ENCODE results near the gene ACBD6.

Gene ACBD6

GRCh38 chr1:180542838-180543145 is 40.4 kb upstream of the ACBD6 start:
- no peak overlapping the region for H3K4me2 ChIP-seq (ENCODE audit: low read depth, low read length, poor library complexity, severe bottlenecking)
- no peak overlapping the region for H3K9ac ChIP-seq (ENCODE audit: low read depth, low read length, poor library complexity, severe bottlenecking)
- H4K20me1 ChIP-seq (ENCODE audit: insufficient read depth, low read length, poor library complexity, severe bottlenecking): no peaks in the 10 kb centered on the region

GRCh38 chr1:180542113-180542837 is 39.9 kb upstream of the ACBD6 start:
- Histone ChIP-seq H3K27me3 (ENCODE audit: insufficient read depth, low read length, poor library complexity, severe bottlenecking) (no peaks in the 10 kb centered on the region), H3K79me2 (ENCODE audit: insufficient read depth, low read length) (no peaks in the 10 kb centered on the region), H3K9me2 (replicated peaks; ENCODE audit: low read depth, low read length) (no peaks in the 10 kb centered on the region), H3K9ac (ENCODE audit: low read depth, low read length, poor library complexity, severe bottlenecking) (no peak overlapping the region), H3K9me3 (ENCODE audit: insufficient read depth, low read depth, low read length) (no peaks in the 10 kb centered on the region), H3F3A (ENCODE audit: low read depth) (no peaks in the 10 kb centered on the region), H3K4me2 (ENCODE audit: low read depth, low read length, poor library complexity, severe bottlenecking) (no peak overlapping the region), H3K4me1 (ENCODE audit: insufficient read depth, low read length, poor library complexity, severe bottlenecking) (no peaks in the 10 kb centered on the region), H3K4me3 (ENCODE audit: low read length, poor library complexity, severe bottlenecking) (no peak overlapping the region), H2AFZ (ENCODE audit: low read length) (no peak overlapping the region), H4K20me1 (ENCODE audit: insufficient read depth, low read length, poor library complexity, severe bottlenecking) (no peaks in the 10 kb centered on the region), H3K36me3 (ENCODE audit: insufficient read depth, low read length) (no peaks in the 10 kb centered on the region)
- TF ChIP-seq EZH2phosphoT487 (IDR thresholded peaks at IDR 0.05; ENCODE audit: borderline replicate concordance) (no peak), CTCF (conservative IDR thresholded peaks at IDR 0.05; ENCODE audit: low read length) (no peak)

More at GRCh38 chr1:180542838-180543145, 40.4 kb upstream of the ACBD6 start:
- no peaks in the 10 kb centered on the region for H3K36me3 ChIP-seq (ENCODE audit: insufficient read depth, low read length)
- H3K79me2 ChIP-seq (ENCODE audit: insufficient read depth, low read length): no peaks in the 10 kb centered on the region
- H3K4me1 ChIP-seq (ENCODE audit: insufficient read depth, low read length, poor library complexity, severe bottlenecking): no peaks in the 10 kb centered on the region
- no peak overlapping the region for H2AFZ ChIP-seq (ENCODE audit: low read length)
- H3K27me3 ChIP-seq (ENCODE audit: insufficient read depth, low read length, poor library complexity, severe bottlenecking): no peaks in the 10 kb centered on the region
- H3K9me2 ChIP-seq (replicated peaks; ENCODE audit: low read depth, low read length): no peaks in the 10 kb centered on the region
- no peak overlapping the region for H3K4me3 ChIP-seq (ENCODE audit: low read length, poor library complexity, severe bottlenecking)
- H3K9me3 ChIP-seq (ENCODE audit: insufficient read depth, low read depth, low read length): no peaks in the 10 kb centered on the region
- no peaks in the 10 kb centered on the region for H3F3A ChIP-seq (ENCODE audit: low read depth)
- TF ChIP-seq CTCF (conservative IDR thresholded peaks at IDR 0.05; ENCODE audit: low read length) (no peak), EZH2phosphoT487 (IDR thresholded peaks at IDR 0.05; ENCODE audit: borderline replicate concordance) (no peak)

- no peaks in the 10 kb centered on the region for H3K79me2 ChIP-seq (ENCODE audit: insufficient read depth, low read length)
- H4K20me1 ChIP-seq (ENCODE audit: insufficient read depth, low read length, poor library complexity, severe bottlenecking): no peaks in the 10 kb centered on the region
- H3K36me3 ChIP-seq (ENCODE audit: insufficient read depth, low read length): no peaks in the 10 kb centered on the region
- no peak overlapping the region for H2AFZ ChIP-seq (ENCODE audit: low read length)
- no peaks in the 10 kb centered on the region for H3K9me3 ChIP-seq (ENCODE audit: insufficient read depth, low read depth, low read length)
- no peak overlapping the region for H3K4me2 ChIP-seq (ENCODE audit: low read depth, low read length, poor library complexity, severe bottlenecking)
- H3K4me1 ChIP-seq (ENCODE audit: insufficient read depth, low read length, poor library complexity, severe bottlenecking): no peaks in the 10 kb centered on the region
- no peaks in the 10 kb centered on the region for H3K27me3 ChIP-seq (ENCODE audit: insufficient read depth, low read length, poor library complexity, severe bottlenecking)
- TF ChIP-seq CTCF (conservative IDR thresholded peaks at IDR 0.05; ENCODE audit: low read length): no peak
- no peak for TF ChIP-seq EZH2phosphoT487 (IDR thresholded peaks at IDR 0.05; ENCODE audit: borderline replicate concordance)
- no peaks in the 10 kb centered on the region for H3F3A ChIP-seq (ENCODE audit: low read depth)
- H3K4me3 ChIP-seq (ENCODE audit: low read length, poor library complexity, severe bottlenecking): no peak overlapping the region
- H3K9me2 ChIP-seq (replicated peaks; ENCODE audit: low read depth, low read length): no peaks in the 10 kb centered on the region
- no peak overlapping the region for H3K9ac ChIP-seq (ENCODE audit: low read depth, low read length, poor library complexity, severe bottlenecking)
Measured at GRCh38 chr1:180540697-180541594, 38.6 kb upstream of the ACBD6 start.
